Peyer's patch (tissue), 4 donors: ENCODE measurements around the gene CFAP58.

Experiments used
- CTCF ChIP-seq, 6 experiments: fragments of 450-650 bp in 4 of 6; fragments of 200-600 bp in 2 of 6; sonication (generic) in 1 of 6; IDR thresholded peaks; one replicate each; pipeline ENCODE4 v1.5.1; 2017 to 2019; ENCODE audit warnings: antibody characterized with exemption in 6 of 6, mild to moderate bottlenecking in 3 of 6, moderate library complexity in 1 of 6
- POLR2A ChIP-seq, 2 donors: fragments of 450-650 bp; IDR thresholded peaks; one replicate each; pipeline ENCODE4 v1.5.1; 2017; ENCODE audit warnings: antibody characterized with exemption in 2 of 2, mild to moderate bottlenecking in 2 of 2, moderate library complexity in 2 of 2

- TF ChIP-seq CTCF (IDR thresholded peaks at IDR 0.05): no peak
- TF ChIP-seq POLR2A (IDR thresholded peaks at IDR 0.05): no peak
Observed at GRCh38 chr10:104403636-104404035, 50.0 kb downstream of the CFAP58 start.
